Nephron progenitor cell (in vitro differentiated cells): Measurements from ENCODE around the gene MRPS7.

Experiments used
- DNase-seq: peaks from one replicate; pipeline ENCODE4 v3.0.0; 2021
- H3K27ac Mint-ChIP-seq: 2 replicates; pipeline ENCODE4 v1.8.0; 2021; ENCODE audit warnings: mild to moderate bottlenecking, moderate library complexity, mixed read lengths
- H3K27me3 Mint-ChIP-seq: 2 replicates; pipeline ENCODE4 v1.8.0; 2021; ENCODE audit warnings: mild to moderate bottlenecking, low read depth, mixed read lengths; ENCODE audit not compliant: poor library complexity
- H3K36me3 Mint-ChIP-seq: 2 replicates; pipeline ENCODE4 v1.8.0; 2021; ENCODE audit warnings: low read depth, mixed read lengths
- H3K4me1 Mint-ChIP-seq: 2 replicates; pipeline ENCODE4 v1.8.0; 2021; ENCODE audit warnings: mixed read lengths
- H3K4me3 Mint-ChIP-seq: 2 replicates; pipeline ENCODE4 v1.8.0; 2021; ENCODE audit warnings: mild to moderate bottlenecking, moderate library complexity, mixed read lengths
- H3K9me3 Mint-ChIP-seq: 2 replicates; pipeline ENCODE4 v1.8.0; 2021; ENCODE audit warnings: mild to moderate bottlenecking, moderate library complexity, mixed read lengths
- CTCF ChIP-seq: fragments of 200-600 bp; sonication (generic); IDR thresholded peaks from 2 replicates; pipeline ENCODE4 v1.5.0; 2021; ENCODE audit warnings: antibody characterized with exemption

Gene MRPS7

GRCh38 chr17:75295201-75296158, 33.8 kb downstream of the MRPS7 start:
- no peak for DNase-seq
- Mint-ChIP-seq H3K4me1 (no peaks in the 10 kb centered on the region), H3K4me3 (no peak overlapping the region), H3K36me3 (no peaks in the 10 kb centered on the region), H3K27ac (no peak overlapping the region), H3K9me3 (no peaks in the 10 kb centered on the region), H3K27me3 (peaks cover 22% of the 10 kb centered on the region)
- no peak for TF ChIP-seq CTCF

- no peak for DNase-seq
- no peaks in the 10 kb centered on the region for H3K9me3 Mint-ChIP-seq
- H3K4me1 Mint-ChIP-seq = no peaks in the 10 kb centered on the region
- TF ChIP-seq CTCF = no peak
- no peaks in the 10 kb centered on the region for H3K36me3 Mint-ChIP-seq
- H3K4me3 Mint-ChIP-seq = no peak overlapping the region
- H3K27ac Mint-ChIP-seq = no peak overlapping the region
- peaks cover 6% of the 10 kb centered on the region for H3K27me3 Mint-ChIP-seq
These were observed 38.6 kb downstream of the MRPS7 start for GRCh38 chr17:75300280-75300679.

- no peaks in the 10 kb centered on the region for H3K9me3 Mint-ChIP-seq
- H3K4me1 Mint-ChIP-seq = no peaks in the 10 kb centered on the region
- no peak overlapping the region for H3K27ac Mint-ChIP-seq
- TF ChIP-seq CTCF = no peak
- peaks cover 9% of the 10 kb centered on the region for H3K27me3 Mint-ChIP-seq
- no peak for DNase-seq
- H3K4me3 Mint-ChIP-seq = no peak overlapping the region
- H3K36me3 Mint-ChIP-seq = no peaks in the 10 kb centered on the region
These were observed 39.4 kb downstream of the MRPS7 start for GRCh38 chr17:75301049-75301448.

GRCh38 chr17:75301502-75302206, 40.0 kb downstream of the MRPS7 start:
- Mint-ChIP-seq H3K27ac (no peak overlapping the region), H3K4me1 (no peaks in the 10 kb centered on the region), H3K27me3 (peaks cover 10% of the 10 kb centered on the region), H3K9me3 (no peaks in the 10 kb centered on the region), H3K4me3 (no peak overlapping the region), H3K36me3 (no peaks in the 10 kb centered on the region)
- TF ChIP-seq CTCF = no peak
- DNase-seq = no peak

- no peak for TF ChIP-seq CTCF
- no peak for DNase-seq
- no peak overlapping the region for H3K4me3 Mint-ChIP-seq
- H3K4me1 Mint-ChIP-seq = peaks cover 14% of the 10 kb centered on the region
- peak overlapping the region; percentile 97 for H3K27ac Mint-ChIP-seq
- H3K36me3 Mint-ChIP-seq = no peaks in the 10 kb centered on the region
- peaks cover 7% of the 10 kb centered on the region for H3K27me3 Mint-ChIP-seq
- no peaks in the 10 kb centered on the region for H3K9me3 Mint-ChIP-seq
These were observed 46.5 kb downstream of the MRPS7 start for GRCh38 chr17:75307957-75308731.
